Right lung (tissue), 10 donors: ENCODE data around the gene NEURL1B. TPM values are rescaled to one million over a fixed set of nuclear protein-coding genes. Genes with fewer than 3 reads are reported as not detected.
"Not testable (repeated sequence)": the region's sequence is repeated elsewhere in the genome, so short reads cannot be mapped to it uniquely, and the experiment has no call there.

Experiments used
- DNase-seq, 2 donors: peaks; one replicate each; pipeline ENCODE4 v3.0.0-alpha.2; 2013
- long read RNA-seq, 8 donors: transcript quantifications; one replicate each; lab custom pipeline, GENCODE V29; 2026
- polyA plus RNA-seq, 5 donors: library from polyadenylated mRNA; unstranded; fragments of 120-200 nt; gene quantifications; one replicate each; pipeline versions ENCODE4 v1.2.1 to v1.2.3, GENCODE V29; 2013; ENCODE audit warnings: inconsistent platforms in 1 of 5, low replicate concordance in 1 of 5; ENCODE audit not compliant: insufficient read length in 5 of 5, insufficient read depth in 1 of 5

NEURL1B gene
- polyA plus RNA-seq = 10 to 100 TPM; 22.2 to 32.4 (median 28.7) TPM
- long read RNA-seq, donor 1, full-length matches to known transcripts = 2 of 2 reads
- long read RNA-seq, donor 1, partial matches to known transcripts = 0 of 2 reads
- long read RNA-seq, donor 1, other reads (novel, unspliced or antisense) = 0 of 2 reads
- long read RNA-seq, donor 2, full-length matches to known transcripts = 3 of 3 reads
- long read RNA-seq, donor 2, partial matches to known transcripts = 0 of 3 reads
- long read RNA-seq, donor 2, other reads (novel, unspliced or antisense) = 0 of 3 reads
- long read RNA-seq, donor 3, full-length matches to known transcripts = 1 of 1 reads
- long read RNA-seq, donor 3, partial matches to known transcripts = 0 of 1 reads
- long read RNA-seq, donor 3, other reads (novel, unspliced or antisense) = 0 of 1 reads
- long read RNA-seq, donor 4, full-length matches to known transcripts = 4 of 4 reads
- long read RNA-seq, donor 4, partial matches to known transcripts = 0 of 4 reads
- long read RNA-seq, donor 4, other reads (novel, unspliced or antisense) = 0 of 4 reads
- long read RNA-seq, donor 5, full-length matches to known transcripts = 2 of 2 reads
- long read RNA-seq, donor 5, partial matches to known transcripts = 0 of 2 reads
- long read RNA-seq, donor 5, other reads (novel, unspliced or antisense) = 0 of 2 reads
- long read RNA-seq, donor 6, full-length matches to known transcripts = 9 of 14 reads
- long read RNA-seq, donor 6, partial matches to known transcripts = 5 of 14 reads
- long read RNA-seq, donor 6, other reads (novel, unspliced or antisense) = 0 of 14 reads
- long read RNA-seq, donor 7, full-length matches to known transcripts = 6 of 6 reads
- long read RNA-seq, donor 7, partial matches to known transcripts = 0 of 6 reads
- long read RNA-seq, donor 7, other reads (novel, unspliced or antisense) = 0 of 6 reads
- long read RNA-seq, donor 8 = 0 reads

GRCh38 chr5:172640822-172641358 lies at the start of gene NEURL1B:
Gene NEURL1B (plus strand): TSS chr5:172641263. CDS start chr5:172641407, 144 bp downstream.
- peak; percentile 78 to 81 for DNase-seq

GRCh38 chr5:172591636-172592035 lies 49.4 kb upstream of the NEURL1B start:
- DNase-seq = no peak

- no peak for DNase-seq
Observed at GRCh38 chr5:172592881-172593280, 48.2 kb upstream of the NEURL1B start.

- DNase-seq = no peak
Observed at GRCh38 chr5:172593306-172593705, 47.8 kb upstream of the NEURL1B start.

GRCh38 chr5:172593721-172594235 lies 47.3 kb upstream of the NEURL1B start:
- no peak for DNase-seq

GRCh38 chr5:172594431-172594830 lies 46.6 kb upstream of the NEURL1B start:
- DNase-seq = no peak

- DNase-seq = no peak
Observed at GRCh38 chr5:172594867-172595466, 46.1 kb upstream of the NEURL1B start.

- no peak for DNase-seq
Observed at GRCh38 chr5:172595596-172596455, 45.2 kb upstream of the NEURL1B start.

- no peak for DNase-seq
Observed at GRCh38 chr5:172596638-172597231, 44.3 kb upstream of the NEURL1B start.

GRCh38 chr5:172597755-172598155 lies 43.3 kb upstream of the NEURL1B start:
- DNase-seq = no peak

- no peak for DNase-seq
Observed at GRCh38 chr5:172598251-172599203, 42.5 kb upstream of the NEURL1B start.

- no peak for DNase-seq
Observed at GRCh38 chr5:172599204-172599567, 41.9 kb upstream of the NEURL1B start.

GRCh38 chr5:172600571-172600970 lies 40.5 kb upstream of the NEURL1B start:
- DNase-seq = no peak

- not testable (repeated sequence) for DNase-seq
Observed at GRCh38 chr5:172601576-172601975, 39.5 kb upstream of the NEURL1B start.

GRCh38 chr5:172602783-172603231 lies 38.3 kb upstream of the NEURL1B start:
- DNase-seq = peak in 1 of 2 donors; percentile 52

- peak in 1 of 2 donors; percentile 48 for DNase-seq
Observed at GRCh38 chr5:172603251-172603806, 37.7 kb upstream of the NEURL1B start.

GRCh38 chr5:172605466-172605865 lies 35.6 kb upstream of the NEURL1B start:
- DNase-seq = no peak

GRCh38 chr5:172606156-172606785 lies 34.8 kb upstream of the NEURL1B start:
- DNase-seq = no peak
